GM18909 (cell line): ENCODE results near the gene AK3.
"Not testable (repeated sequence)": the region's sequence is repeated elsewhere in the genome, so short reads cannot be mapped to it uniquely, and the experiment has no call there.

Source experiments
- ATAC-seq: cut with Tn5 transposase; IDR thresholded peaks from one replicate; pipeline ENCODE4 v1.9.1; 2021; ENCODE audit warnings: mild to moderate bottlenecking; ENCODE audit not compliant: unreplicated experiment, poor library complexity

AK3 gene

GRCh38 chr9:4671737-4672136 is 69.3 kb downstream of the AK3 start:
- no peak for ATAC-seq

DNA sequence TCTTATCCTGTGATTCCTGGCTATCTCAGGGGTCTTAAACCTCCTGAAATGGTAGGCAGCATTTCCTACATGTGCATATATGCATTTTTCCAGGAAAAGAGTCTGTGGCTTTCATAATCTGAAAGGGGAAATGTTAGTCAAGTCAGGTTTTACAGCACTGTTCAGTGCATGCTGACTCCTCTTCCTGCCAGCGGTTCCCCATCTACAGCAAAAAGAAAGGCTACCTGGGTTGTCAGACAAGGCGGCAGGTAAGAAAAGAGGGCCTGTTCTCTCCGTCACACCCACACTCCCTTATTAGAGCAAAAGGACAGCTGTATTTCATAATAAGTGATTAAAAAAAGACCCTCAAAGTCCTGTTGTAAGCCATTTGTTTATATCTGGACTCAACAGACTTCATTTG is 70.4 kb downstream of the AK3 start:
- ATAC-seq: no peak

DNA sequence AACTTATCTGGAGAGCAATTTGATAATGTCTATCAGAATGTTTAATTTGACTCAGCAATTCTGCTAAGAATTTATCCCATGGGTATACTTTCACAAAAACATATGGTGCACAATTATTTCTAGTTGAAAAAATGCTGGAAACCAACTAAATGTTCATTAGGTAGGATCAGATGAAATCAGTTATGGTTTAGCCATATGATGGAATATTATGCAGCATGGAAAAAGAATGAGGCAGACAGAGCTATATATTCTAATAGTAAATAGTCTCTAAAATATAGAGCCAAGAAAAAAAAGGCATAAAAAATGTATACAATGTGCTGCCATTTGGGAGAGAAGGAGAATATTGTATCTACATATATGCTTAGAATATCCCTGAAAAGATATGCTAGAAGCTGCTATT is 71.1 kb downstream of the AK3 start:
- no peak for ATAC-seq

DNA sequence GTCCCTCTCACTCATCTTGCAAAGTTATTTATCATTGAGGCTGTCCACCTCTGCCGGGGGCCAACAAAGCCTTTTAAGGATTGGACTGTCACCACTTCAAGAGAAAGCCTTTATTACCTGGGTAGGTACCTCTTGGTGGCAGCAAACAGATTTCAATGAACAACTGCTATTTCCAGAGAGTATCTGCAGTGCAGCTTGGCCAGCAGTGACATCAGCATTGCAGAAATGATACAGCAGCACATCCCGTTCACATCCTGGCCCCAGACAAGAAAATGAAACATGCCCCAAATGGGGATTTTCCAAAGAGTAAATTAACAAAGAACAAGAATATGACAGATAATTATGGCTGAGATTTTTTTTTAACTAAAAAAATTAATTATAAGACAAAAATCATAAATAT is 72.4 kb downstream of the AK3 start:
- no peak for ATAC-seq

DNA sequence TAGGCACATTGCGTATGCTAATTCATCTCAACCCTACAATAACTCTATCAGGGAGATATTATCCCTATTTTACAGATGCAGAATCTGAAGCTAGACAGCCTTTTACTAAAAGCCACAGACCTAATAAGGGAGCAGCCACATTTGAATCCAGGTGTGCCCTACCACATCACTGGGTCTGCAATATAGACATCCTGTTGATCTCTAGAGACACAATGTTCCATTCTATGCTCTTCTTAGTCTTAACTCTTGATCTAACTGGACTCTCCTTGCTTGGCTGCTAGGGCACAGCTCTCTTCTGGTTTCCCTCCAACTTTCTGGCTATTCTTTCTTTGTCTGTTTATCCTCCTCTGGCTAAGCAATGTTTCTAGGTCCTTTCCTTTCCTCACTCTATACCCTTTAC is 73.3 kb downstream of the AK3 start:
- ATAC-seq: no peak

DNA sequence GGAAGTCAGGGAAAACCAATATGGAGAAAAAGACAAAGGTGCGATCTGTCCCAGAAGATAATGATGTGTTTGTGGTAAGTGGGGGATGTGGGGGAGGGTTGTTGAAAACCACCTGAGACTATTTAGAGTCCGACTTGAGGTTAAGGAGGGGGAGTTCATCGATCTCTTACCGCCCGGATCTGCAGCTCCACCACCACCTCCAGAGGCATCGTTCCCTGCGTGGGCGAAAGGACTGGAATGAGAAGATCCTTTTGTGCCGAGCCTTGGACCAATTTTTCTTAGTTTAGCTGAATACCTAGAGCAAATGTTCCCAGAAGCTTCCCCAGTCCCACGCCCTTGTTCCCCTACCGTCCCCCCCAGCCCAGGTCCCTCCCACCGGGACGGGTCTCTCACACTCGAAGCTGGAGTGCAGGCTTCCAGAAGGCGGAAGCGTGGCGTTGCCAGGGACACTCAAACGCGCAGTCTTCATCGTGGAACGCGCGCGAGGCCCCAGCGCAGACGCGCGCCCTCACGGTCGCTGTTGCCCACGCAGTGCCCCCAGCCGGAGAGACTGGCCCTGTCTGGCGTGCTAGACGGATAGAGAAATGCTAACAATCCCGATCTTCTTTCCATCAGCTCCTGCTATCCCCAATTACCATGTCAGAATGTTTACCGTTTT is 74.8 kb downstream of the AK3 start, which contains the start of gene SPATA6L:
TSS of gene SPATA6L (minus strand) at position 439 of the 658 bp plus-strand sequence. CDS start at position 209, 230 bp downstream.
- peak; percentile 41 for ATAC-seq

DNA sequence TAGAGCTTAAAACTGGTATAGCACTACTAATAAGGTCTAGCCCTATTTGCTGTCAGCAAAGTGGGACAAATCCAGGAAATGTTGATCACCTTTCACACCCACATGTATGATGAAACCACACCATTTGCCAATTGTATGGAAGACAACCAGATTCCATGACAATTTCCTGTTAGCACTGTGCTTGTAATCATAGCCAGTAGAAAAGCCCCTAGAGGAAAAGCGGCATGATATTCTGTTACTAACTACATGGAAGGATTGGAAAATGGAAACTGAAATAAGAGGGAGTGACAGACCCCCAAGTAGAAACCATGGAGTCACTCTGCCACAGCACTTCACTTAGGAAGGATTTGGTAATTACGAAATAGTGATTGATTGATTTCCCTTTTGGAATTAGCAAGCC is 75.6 kb downstream of the AK3 start:
- ATAC-seq: no peak

- no peak for ATAC-seq
Observed at GRCh38 chr9:4663956-4664355, 77.0 kb downstream of the AK3 start.

- ATAC-seq: peak; percentile 4
Observed at GRCh38 chr9:4662989-4663792, 77.8 kb downstream of the AK3 start.

DNA sequence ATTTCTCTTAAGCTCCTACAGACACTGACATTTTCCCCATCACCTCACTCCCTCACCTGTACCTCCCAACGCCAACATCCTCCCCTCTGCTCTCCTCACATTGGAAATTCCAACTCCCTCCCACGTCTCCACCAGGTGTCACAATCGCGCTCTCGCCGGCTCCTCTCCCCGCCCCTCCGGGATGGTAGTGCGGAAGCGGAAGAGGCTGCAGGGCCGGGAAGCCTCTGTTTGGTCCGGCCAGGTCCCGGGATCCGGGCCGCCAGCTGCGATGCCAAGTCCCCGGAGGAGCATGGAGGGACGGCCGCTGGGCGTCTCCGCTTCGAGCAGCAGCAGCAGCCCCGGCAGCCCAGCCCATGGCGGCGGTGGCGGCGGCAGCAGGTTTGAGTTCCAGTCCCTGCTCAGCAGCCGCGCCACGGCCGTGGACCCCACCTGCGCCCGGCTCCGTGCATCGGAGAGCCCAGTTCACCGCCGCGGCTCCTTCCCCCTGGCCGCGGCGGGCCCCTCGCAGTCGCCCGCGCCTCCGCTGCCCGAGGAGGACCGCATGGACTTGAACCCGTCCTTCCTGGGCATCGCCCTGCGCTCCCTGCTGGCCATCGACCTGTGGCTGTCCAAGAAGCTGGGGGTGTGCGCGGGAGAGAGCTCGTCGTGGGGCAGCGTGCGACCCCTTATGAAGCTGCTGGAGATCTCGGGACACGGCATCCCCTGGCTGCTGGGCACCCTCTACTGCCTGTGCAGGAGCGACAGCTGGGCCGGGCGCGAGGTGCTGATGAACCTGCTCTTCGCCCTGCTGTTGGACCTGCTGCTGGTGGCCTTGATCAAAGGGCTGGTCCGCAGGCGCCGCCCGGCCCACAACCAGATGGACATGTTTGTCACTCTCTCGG is 78.7 kb downstream of the AK3 start, which contains the start of gene PLPP6:
TSS of gene PLPP6 (plus strand) at position 187 of the 881 bp plus-strand sequence. CDS start at position 269, 82 bp downstream.
- peak; percentile 89 for ATAC-seq

- no peak for ATAC-seq
Observed at GRCh38 chr9:4661611-4662010, 79.4 kb downstream of the AK3 start.

- ATAC-seq: no peak
Observed at GRCh38 chr9:4661165-4661564, 79.8 kb downstream of the AK3 start.

DNA sequence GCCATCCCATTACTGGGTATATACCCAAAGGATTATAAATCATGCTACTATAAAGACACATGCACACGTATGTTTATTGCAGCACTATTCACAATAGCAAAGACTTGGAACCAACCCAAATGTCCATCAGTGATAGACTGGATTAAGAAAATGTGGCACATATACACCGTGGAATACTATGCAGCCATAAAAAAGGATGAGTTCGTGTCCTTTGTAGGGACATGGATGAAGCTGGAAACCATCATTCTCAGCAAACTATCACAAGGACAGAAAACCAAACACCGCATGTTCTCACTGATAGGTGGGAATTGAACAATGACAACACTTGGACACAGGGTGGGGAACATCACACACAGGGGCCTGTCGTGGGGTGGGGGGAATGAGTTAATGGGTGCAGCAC is 80.3 kb downstream of the AK3 start:
- ATAC-seq: not testable (repeated sequence)
